ENCODE data around the gene BMAL1.

DNA sequence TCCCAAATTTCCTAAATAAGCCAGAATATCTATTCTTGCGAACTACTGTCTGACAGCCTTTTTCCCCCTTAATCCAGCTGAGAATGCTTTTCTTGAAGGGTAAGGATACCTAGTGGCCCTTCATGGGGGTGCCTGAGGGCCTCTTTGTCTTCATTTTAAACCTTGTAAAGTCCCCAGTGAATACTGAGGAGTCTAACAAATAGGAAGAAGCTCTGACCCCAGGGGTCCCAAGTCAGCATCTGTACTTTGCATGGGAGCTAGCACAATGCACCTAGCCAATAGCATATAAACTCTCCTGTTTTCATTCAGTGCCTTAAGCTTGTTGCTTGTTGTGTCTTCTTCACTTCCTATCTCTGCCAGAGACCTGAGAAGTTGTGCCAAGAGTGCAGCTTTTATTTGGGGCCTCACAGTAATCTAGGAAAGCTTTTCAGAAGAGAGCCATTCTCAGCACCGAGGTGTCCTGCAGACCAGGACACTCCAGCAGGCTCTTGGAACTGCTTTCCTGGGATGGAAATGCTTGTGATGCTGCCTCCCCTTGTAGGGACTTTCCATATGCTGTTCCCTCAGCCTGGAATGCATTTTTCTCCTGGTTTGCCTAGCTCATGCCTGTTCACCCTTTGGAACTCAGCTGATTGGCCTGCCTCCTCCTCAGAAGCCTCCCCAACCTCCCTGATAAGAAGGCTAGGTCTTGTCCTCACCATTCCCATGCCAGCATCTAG is 37.2 kb downstream of the BMAL1 start:
- TF ChIP-seq POLR2AphosphoS5 (IDR thresholded peaks at IDR 0.05): no peak
- TF ChIP-seq, protein P1, sequence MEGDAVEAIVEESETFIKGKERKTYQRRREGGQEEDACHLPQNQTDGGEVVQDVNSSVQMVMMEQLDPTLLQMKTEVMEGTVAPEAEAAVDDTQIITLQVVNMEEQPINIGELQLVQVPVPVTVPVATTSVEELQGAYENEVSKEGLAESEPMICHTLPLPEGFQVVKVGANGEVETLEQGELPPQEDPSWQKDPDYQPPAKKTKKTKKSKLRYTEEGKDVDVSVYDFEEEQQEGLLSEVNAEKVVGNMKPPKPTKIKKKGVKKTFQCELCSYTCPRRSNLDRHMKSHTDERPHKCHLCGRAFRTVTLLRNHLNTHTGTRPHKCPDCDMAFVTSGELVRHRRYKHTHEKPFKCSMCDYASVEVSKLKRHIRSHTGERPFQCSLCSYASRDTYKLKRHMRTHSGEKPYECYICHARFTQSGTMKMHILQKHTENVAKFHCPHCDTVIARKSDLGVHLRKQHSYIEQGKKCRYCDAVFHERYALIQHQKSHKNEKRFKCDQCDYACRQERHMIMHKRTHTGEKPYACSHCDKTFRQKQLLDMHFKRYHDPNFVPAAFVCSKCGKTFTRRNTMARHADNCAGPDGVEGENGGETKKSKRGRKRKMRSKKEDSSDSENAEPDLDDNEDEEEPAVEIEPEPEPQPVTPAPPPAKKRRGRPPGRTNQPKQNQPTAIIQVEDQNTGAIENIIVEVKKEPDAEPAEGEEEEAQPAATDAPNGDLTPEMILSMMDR (IDR thresholded peaks at IDR 0.05): no peak

All from suprapubic skin (tissue), 3 donors.